ENCODE data around the gene CRY1. TPM values are rescaled to one million over a fixed set of nuclear protein-coding genes. Genes with fewer than 3 reads are reported as not detected.

Gene CRY1
- total and polyA plus RNA-seq, 9 of the 15 experiments (the other 6 are each of a cell fraction or from before 2014, with no cell fraction given), result 8.7 to 33.3 (median 25.2) TPM

DNA sequence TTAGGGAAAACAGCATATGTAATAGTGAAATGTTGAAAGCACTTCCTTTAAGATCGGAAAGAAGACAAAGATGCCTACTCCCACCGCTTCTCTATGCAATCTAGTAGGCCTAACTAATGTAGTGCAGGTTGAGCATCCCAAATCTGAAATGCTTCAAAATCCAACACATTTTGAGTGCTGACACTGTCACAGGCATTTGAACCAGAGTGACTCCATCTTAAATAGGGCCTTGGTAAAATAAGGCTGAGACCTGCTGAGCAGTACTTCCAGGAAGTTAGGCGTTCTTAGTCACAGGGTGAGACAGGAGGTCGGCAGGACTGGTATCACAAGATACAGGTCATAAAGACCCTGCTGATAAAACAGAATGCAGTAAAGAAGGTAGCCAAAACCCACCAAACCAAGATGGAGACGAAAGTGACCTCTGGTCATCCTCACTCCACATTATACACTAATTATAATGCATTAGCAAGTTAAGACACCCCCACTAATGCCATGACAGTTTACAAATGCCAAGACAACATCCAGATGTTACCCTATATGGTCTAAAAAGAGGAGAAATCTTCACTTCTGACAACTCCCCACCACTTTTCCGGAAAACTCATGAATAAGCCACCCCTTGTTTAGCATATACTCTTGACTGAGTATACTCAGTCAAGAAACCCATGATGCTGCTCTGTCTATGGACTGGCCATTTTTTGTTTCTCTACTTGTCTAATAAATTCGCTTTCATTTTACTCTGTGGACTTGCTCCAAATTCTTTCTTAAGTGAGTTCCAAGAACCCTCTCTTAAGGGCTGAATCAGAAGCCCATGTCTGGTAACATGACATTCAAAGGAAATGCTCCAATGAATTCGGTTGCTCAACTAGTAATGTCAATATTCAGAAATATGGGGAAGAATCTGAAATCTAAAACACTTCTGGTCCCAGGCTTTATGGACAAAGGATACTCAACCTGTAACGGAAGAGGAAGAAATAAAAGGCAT is 59.3 kb downstream of the CRY1 start (continued):
- TF ChIP-seq ZBTB11 (CRISPR knock-in tag; IDR thresholded peaks at IDR 0.05), result peak in 1 of 3 experiments; percentile 35; a peak in 1 of 6 replicates
- no peak for TF ChIP-seq CC2D1A (IDR thresholded peaks at IDR 0.05)
- peak; percentile 56; the same call in 1 of the 2 replicates for TF ChIP-seq ERF (CRISPR knock-in tag; IDR thresholded peaks at IDR 0.05)
- TF ChIP-seq POLR3A (IDR thresholded peaks at IDR 0.05; ENCODE audit: borderline replicate concordance, extremely low read depth, insufficient read depth, insufficient read length), result no peak
- no peak for TF ChIP-seq PKNOX1 (IDR thresholded peaks at IDR 0.05)
- no peak for TF ChIP-seq JUNB (CRISPR knock-in tag; conservative IDR thresholded peaks at IDR 0.05)
- TF ChIP-seq U2AF1 (optimal IDR thresholded peaks at IDR 0.05; ENCODE audit: low read depth, low read length), result no peak
- TF ChIP-seq ZNF644 (tag; IDR thresholded peaks at IDR 0.05; ENCODE audit: low read depth), result peak; percentile 72; the same call in 1 of the 2 replicates
- no peak for TF ChIP-seq KDM4B (IDR thresholded peaks at IDR 0.05; ENCODE audit: borderline replicate concordance in 2 of 2, low read depth in 1 of 2)
- TF ChIP-seq CUX1 (CRISPR knock-in tag; IDR thresholded peaks at IDR 0.05), result peak; percentile 34; the same call in 1 of the 2 replicates
- TF ChIP-seq TBL1XR1 (IDR thresholded peaks at IDR 0.05; ENCODE audit: low read length in 2 of 2), result no peak
- no peak for TF ChIP-seq HNRNPH1 (optimal IDR thresholded peaks at IDR 0.05; ENCODE audit: low read depth, low read length)
- TF ChIP-seq ZNF175 (CRISPR knock-in tag; IDR thresholded peaks at IDR 0.05; ENCODE audit: low read depth), result peak; percentile 95
- no peak for TF ChIP-seq PML (IDR thresholded peaks at IDR 0.05; ENCODE audit: low read length)
- no peak for TF ChIP-seq RBM34 (IDR thresholded peaks at IDR 0.05; ENCODE audit: borderline replicate concordance, insufficient read depth, low read length)
- TF ChIP-seq LCOR (CRISPR knock-in tag; IDR thresholded peaks at IDR 0.05), result no peak

Measured in K562 (cell line).